ENCODE data around the gene PARD3. TPM values are rescaled to one million over a fixed set of nuclear protein-coding genes. Genes with fewer than 3 reads are reported as not detected.

Gene PARD3
- total RNA-seq, 1 experiment from 2014 or later, result 154 TPM

GRCh38 chr10:34802692-34803091 is 12.4 kb downstream of the PARD3 start:
- peaks cover 88% of the 10 kb centered on the region for H3K79me2 ChIP-seq (ENCODE audit: low read length)
- ChIA-PET POLR2A (ENCODE audit: unreplicated experiment) (no interaction called here), CTCF (interaction anchor here (0.5 kb wide), 1 partner anchor 71 kb away, joined by 4 read pairs; no protein-coding TSS in a partner anchor)
- no peaks in the 10 kb centered on the region for H3F3A ChIP-seq (ENCODE audit: low read length, unreplicated experiment)
- H3K27ac ChIP-seq (ENCODE audit: low read length), result no peak overlapping the region
- TF ChIP-seq EZH2 (IDR thresholded peaks at IDR 0.05; ENCODE audit: low read length, unreplicated experiment) (no peak), CTCF (conservative IDR thresholded peaks at IDR 0.05; ENCODE audit: low read depth, low read length) (no peak), EZH2phosphoT487 (IDR thresholded peaks at IDR 0.05; ENCODE audit: borderline replicate concordance, low read length) (no peak)
- H3K36me3 ChIP-seq (ENCODE audit: low read depth, low read length), result peaks cover 12% of the 10 kb centered on the region; the same call in 1 of the 2 replicates
- peaks cover 11% of the 10 kb centered on the region for H3K4me1 ChIP-seq (ENCODE audit: insufficient read depth, low read length)
- no peaks in the 10 kb centered on the region for H3K27me3 ChIP-seq (ENCODE audit: low read length)
- no peak for ATAC-seq
- no peaks in the 10 kb centered on the region for H3K9me3 ChIP-seq (ENCODE audit: low read length)
- no peak overlapping the region for H3K9ac ChIP-seq (ENCODE audit: low read length)
- H3K4me2 ChIP-seq (ENCODE audit: low read length), result no peak overlapping the region
- no peak overlapping the region for H2AFZ ChIP-seq (ENCODE audit: low read length)
- DNase-seq, result no peak
- H3K4me3 ChIP-seq (ENCODE audit: low read length), result no peak overlapping the region
- H4K20me1 ChIP-seq (ENCODE audit: low read length), result peaks cover 35% of the 10 kb centered on the region
- no TSS peak for BruUV-seq (replicated peaks)
- intact Hi-C loops (cut with micrococcal nuclease), result no loop called here
- H3K9me2 ChIP-seq (replicated peaks; ENCODE audit: low read length), result no peaks in the 10 kb centered on the region

GRCh38 chr10:34801097-34801733 is 13.9 kb downstream of the PARD3 start:
- intact Hi-C loops (cut with micrococcal nuclease), result no loop called here
- POLR2A ChIA-PET (ENCODE audit: unreplicated experiment), result interaction anchor here (0.6 kb wide), 1 partner anchor 1437 kb away, joined by 3 read pairs; no protein-coding TSS in a partner anchor
- ATAC-seq (no peak), DNase-seq (no peak)
- Histone ChIP-seq H3K9me2 (replicated peaks; ENCODE audit: low read length) (no peaks in the 10 kb centered on the region), H3K27me3 (ENCODE audit: low read length) (no peaks in the 10 kb centered on the region), H4K20me1 (ENCODE audit: low read length) (peaks cover 23% of the 10 kb centered on the region), H3K79me2 (ENCODE audit: low read length) (peaks cover 88% of the 10 kb centered on the region), H3K27ac (ENCODE audit: low read length) (no peak overlapping the region), H3K4me2 (ENCODE audit: low read length) (no peak overlapping the region), H3K9me3 (ENCODE audit: low read length) (no peaks in the 10 kb centered on the region), H2AFZ (ENCODE audit: low read length) (no peak overlapping the region), H3K9ac (ENCODE audit: low read length) (no peak overlapping the region), H3K36me3 (ENCODE audit: low read depth, low read length) (peaks cover 19% of the 10 kb centered on the region), H3K4me3 (ENCODE audit: low read length) (no peak overlapping the region), H3K4me1 (ENCODE audit: insufficient read depth, low read length) (peaks cover 11% of the 10 kb centered on the region), H3F3A (ENCODE audit: low read length, unreplicated experiment) (no peaks in the 10 kb centered on the region)
- TF ChIP-seq EZH2phosphoT487 (IDR thresholded peaks at IDR 0.05; ENCODE audit: borderline replicate concordance, low read length) (no peak), EZH2 (IDR thresholded peaks at IDR 0.05; ENCODE audit: low read length, unreplicated experiment) (no peak), CTCF (conservative IDR thresholded peaks at IDR 0.05; ENCODE audit: low read depth, low read length) (no peak)
- CTCF ChIA-PET, result no interaction called here
- TSS peak; percentile 8 for BruUV-seq (replicated peaks)

- H3K4me3 ChIP-seq (ENCODE audit: low read length), result no peak overlapping the region
- H3K27ac ChIP-seq (ENCODE audit: low read length), result no peak overlapping the region
- H4K20me1 ChIP-seq (ENCODE audit: low read length), result peaks cover 23% of the 10 kb centered on the region
- H3K36me3 ChIP-seq (ENCODE audit: low read depth, low read length), result peaks cover 23% of the 10 kb centered on the region
- no peaks in the 10 kb centered on the region for H3K27me3 ChIP-seq (ENCODE audit: low read length)
- ATAC-seq, result no peak
- intact Hi-C loops (cut with micrococcal nuclease), result no loop called here
- H3F3A ChIP-seq (ENCODE audit: low read length, unreplicated experiment), result no peaks in the 10 kb centered on the region
- H3K9me3 ChIP-seq (ENCODE audit: low read length), result no peaks in the 10 kb centered on the region
- peaks cover 11% of the 10 kb centered on the region for H3K4me1 ChIP-seq (ENCODE audit: insufficient read depth, low read length)
- TF ChIP-seq CTCF (conservative IDR thresholded peaks at IDR 0.05; ENCODE audit: low read depth, low read length) (no peak), EZH2phosphoT487 (IDR thresholded peaks at IDR 0.05; ENCODE audit: borderline replicate concordance, low read length) (no peak), EZH2 (IDR thresholded peaks at IDR 0.05; ENCODE audit: low read length, unreplicated experiment) (no peak)
- no peak overlapping the region for H2AFZ ChIP-seq (ENCODE audit: low read length)
- H3K79me2 ChIP-seq (ENCODE audit: low read length), result peaks cover 89% of the 10 kb centered on the region
- no peak for DNase-seq
- H3K9me2 ChIP-seq (replicated peaks; ENCODE audit: low read length), result no peaks in the 10 kb centered on the region
- POLR2A ChIA-PET (ENCODE audit: unreplicated experiment), result interaction anchor here (0.6 kb wide), 1 partner anchor 1436 kb away, joined by 3 read pairs; no protein-coding TSS in a partner anchor
- no peak overlapping the region for H3K9ac ChIP-seq (ENCODE audit: low read length)
- CTCF ChIA-PET, result no interaction called here
- no peak overlapping the region for H3K4me2 ChIP-seq (ENCODE audit: low read length)
- no TSS peak for BruUV-seq (replicated peaks)
Measured at GRCh38 chr10:34800624-34801023, 14.5 kb downstream of the PARD3 start.
